Sciatic nerve (tissue), 2 donors: ENCODE measurements around the gene FAAH. TPM values are rescaled to one million over a fixed set of nuclear protein-coding genes. Genes with fewer than 3 reads are reported as not detected.

Experiments
- ATAC-seq: fragments of 200-7000 bp; cut with Tn5 transposase; one replicate; pipeline ENCODE4 v1.9.1; 2020; ENCODE audit warnings: mild to moderate bottlenecking, moderate library complexity
- DNase-seq: peaks from one replicate; pipeline ENCODE4 v3.0.0-alpha.2; 2020; ENCODE audit warnings: low spot score
- intact Hi-C: fragments of 100-400 bp; cut with DNase I; formaldehyde crosslinking; loops from one replicate; pipeline ENCODE4 v1.14.2; 2022
- total RNA-seq: library from RNA; stranded (reverse); fragmentation: NEBNext Ultra II Directional; extraction: Animal tissue kit (Norgen Biotek cat#: 25700); gene quantifications from one replicate; pipeline ENCODE4 v1.2.1, GENCODE V29; 2021
- donor health status: DM: no; HTN: no; CAD: no.
- donor health status: DM: no; HTN: no; CAD: no.

FAAH gene
- total RNA-seq, 1 donor from 2014 or later: 34.4 TPM

- no peak for DNase-seq
- no peak for ATAC-seq
- intact Hi-C loops: no loop called here
These were observed 2.6 kb downstream of the FAAH start for GRCh38 chr1:46396441-46397398.

- ATAC-seq (no peak), DNase-seq (no peak)
- intact Hi-C loops: no loop called here
These were observed 5.2 kb downstream of the FAAH start for GRCh38 chr1:46399307-46399706.

- ATAC-seq (no peak), DNase-seq (no peak)
- intact Hi-C loops: loop anchor here (10.0 kb wide), 1 partner anchor 124 kb away; no protein-coding TSS in a partner anchor
These were observed 6.3 kb downstream of the FAAH start for GRCh38 chr1:46400421-46400820.

- ATAC-seq (peak; percentile 36), DNase-seq (no peak)
- intact Hi-C loops: loop anchor here (10.0 kb wide), 1 partner anchor 123 kb away; no protein-coding TSS in a partner anchor
These were observed 7.2 kb downstream of the FAAH start for GRCh38 chr1:46401154-46401913.

GRCh38 chr1:46401964-46402626 lies 8.0 kb downstream of the FAAH start:
- ATAC-seq (peak; percentile 91), DNase-seq (peak; percentile 84)
- intact Hi-C loops: loop anchor here (10.0 kb wide), 1 partner anchor 123 kb away; no protein-coding TSS in a partner anchor

GRCh38 chr1:46403916-46404315 lies 9.8 kb downstream of the FAAH start:
- intact Hi-C loops: loop anchor here (10.0 kb wide), 1 partner anchor 121 kb away; no protein-coding TSS in a partner anchor
- ATAC-seq: no peak
- no peak for DNase-seq

- intact Hi-C loops: loop anchor here (10.0 kb wide), 1 partner anchor 120 kb away; no protein-coding TSS in a partner anchor
- DNase-seq (no peak), ATAC-seq (no peak)
These were observed 10.5 kb downstream of the FAAH start for GRCh38 chr1:46404482-46405196.

GRCh38 chr1:46405197-46405555 lies 11.1 kb downstream of the FAAH start:
- ATAC-seq (no peak), DNase-seq (no peak)
- intact Hi-C loops: loop anchor here (10.0 kb wide), 1 partner anchor 120 kb away; no protein-coding TSS in a partner anchor

GRCh38 chr1:46405724-46406123 lies 11.6 kb downstream of the FAAH start:
- ATAC-seq (no peak), DNase-seq (no peak)
- intact Hi-C loops: loop anchor here (10.0 kb wide), 1 partner anchor 119 kb away; no protein-coding TSS in a partner anchor

GRCh38 chr1:46406881-46407608 lies 12.9 kb downstream of the FAAH start:
- no peak for ATAC-seq
- DNase-seq: no peak
- intact Hi-C loops: loop anchor here (10.0 kb wide), 1 partner anchor 118 kb away; no protein-coding TSS in a partner anchor

- intact Hi-C loops: loop anchor here (10.0 kb wide), 1 partner anchor 117 kb away; no protein-coding TSS in a partner anchor
- ATAC-seq (no peak), DNase-seq (no peak)
These were observed 13.5 kb downstream of the FAAH start for GRCh38 chr1:46407636-46408035.

GRCh38 chr1:46408356-46409062 lies 14.4 kb downstream of the FAAH start:
- ATAC-seq: no peak
- intact Hi-C loops: loop anchor here (10.0 kb wide), 1 partner anchor 116 kb away; no protein-coding TSS in a partner anchor
- no peak for DNase-seq

- no peak for ATAC-seq
- DNase-seq: no peak
- intact Hi-C loops: loop anchor here (10.0 kb wide), 1 partner anchor 116 kb away; no protein-coding TSS in a partner anchor
These were observed 14.9 kb downstream of the FAAH start for GRCh38 chr1:46409063-46409372.

- DNase-seq (peak; percentile 62), ATAC-seq (peak; percentile 33)
- intact Hi-C loops: no loop called here
These were observed 16.3 kb downstream of the FAAH start for GRCh38 chr1:46410156-46411009.

- no peak for DNase-seq
- intact Hi-C loops: no loop called here
These were observed 16.9 kb downstream of the FAAH start for GRCh38 chr1:46411010-46411405.

GRCh38 chr1:46411601-46412341 lies 17.7 kb downstream of the FAAH start:
- intact Hi-C loops: no loop called here
- ATAC-seq: no peak
- no peak for DNase-seq

More at GRCh38 chr1:46411010-46411405, 16.9 kb downstream of the FAAH start:
- no peak for ATAC-seq
